Heart left ventricle (tissue), 16 donors: ENCODE results near the gene PRG2. TPM values are rescaled to one million over a fixed set of nuclear protein-coding genes. Genes with fewer than 3 reads are reported as not detected.

Source experiments
- ATAC-seq, 4 donors: fragments of 200-7000 bp; cut with Tn5 transposase; one replicate each; pipeline ENCODE4 v1.9.1; 2020 to 2022; ENCODE audit warnings: moderate library complexity in 4 of 4, mild to moderate bottlenecking in 3 of 4, moderate number of reproducible peaks in 1 of 4
- DNase-seq, 5 donors: peaks; one replicate each; pipeline ENCODE4 v3.0.0-alpha.2; 2020
- H3K27ac ChIP-seq, 12 donors: fragments of 200-600 bp; sonication (generic) in 4 of 12; one replicate each; pipeline versions ENCODE4 v1.5.0 to v1.8.0; 2016 to 2022; ENCODE audit warnings: mild to moderate bottlenecking in 2 of 12
- H3K27me3 ChIP-seq, 9 donors: fragments of 200-600 bp; sonication (generic) in 2 of 9; one replicate each; pipeline versions ENCODE4 v1.5.1 to v1.8.0; 2016 to 2022; ENCODE audit warnings: mild to moderate bottlenecking in 3 of 9
- H3K36me3 ChIP-seq, 9 donors: fragments of 200-600 bp; sonication (generic) in 2 of 9; one replicate each; pipeline versions ENCODE4 v1.5.0 to v1.8.0; 2018 to 2022; ENCODE audit warnings: mild to moderate bottlenecking in 2 of 9
- H3K4me1 ChIP-seq, 12 donors: fragments of 200-600 bp; sonication (generic) in 4 of 12; one replicate each; pipeline versions ENCODE4 v1.5.0 to v1.8.0; 2016 to 2022; ENCODE audit warnings: mild to moderate bottlenecking in 3 of 12
- H3K4me3 ChIP-seq, 12 donors: fragments of 200-600 bp; sonication (generic) in 4 of 12; one replicate each; pipeline versions ENCODE4 v1.5.0 to v1.8.0; 2017 to 2022; ENCODE audit warnings: mild to moderate bottlenecking in 9 of 12, moderate library complexity in 4 of 12
- H3K9me3 ChIP-seq, 12 donors: fragments of 200-600 bp; sonication (generic) in 4 of 12; one replicate each; pipeline versions ENCODE4 v1.5.0 to v1.8.0; 2016 to 2022; ENCODE audit warnings: mild to moderate bottlenecking in 1 of 12
- CTCF ChIP-seq, 12 donors: fragments of 200-600 bp; sonication (generic) in 4 of 12; IDR thresholded peaks; one replicate each; pipeline versions ENCODE4 v1.5.0 to v1.8.0; 2018 to 2022; ENCODE audit warnings: antibody characterized with exemption in 12 of 12, mild to moderate bottlenecking in 5 of 12
- POLR2A ChIP-seq, 2 donors: fragments of 450-650 bp; IDR thresholded peaks; one replicate each; pipeline ENCODE4 v1.6.1; 2017; ENCODE audit warnings: antibody characterized with exemption in 2 of 2, mild to moderate bottlenecking in 2 of 2, moderate library complexity in 2 of 2
- WGBS, 4 donors: extraction: QIAGEN DNeasy Blood & Tissue Kit in 2 of 4; methylation state at CpG; one replicate each; pipeline versions ENCODE4 v1.1.5 to v1.1.7; 2013 to 2018; 5-methylcytosine and 5-hydroxymethylcytosine counted together
- intact Hi-C, 10 donors: fragments of 100-400 bp; cut with DNase I; formaldehyde crosslinking; loops; one replicate each; pipeline versions ENCODE4 v1.11.1 to v1.14.2; 2022
- polyA plus RNA-seq, 2 donors: library from polyadenylated mRNA; stranded (reverse); fragments of 200-250 nt; gene quantifications; one replicate each; pipeline ENCODE4 v1.2.3, GENCODE V29; 2013
- total RNA-seq, 9 donors: library from RNA; depleted of rRNA in 2 of 9; stranded (reverse); fragments of >200 nt in 2 of 9; fragmentation: NEBNext Ultra II Directional in 3 of 9; extraction: Animal tissue kit (Norgen Biotek cat#: 25700) in 3 of 9; gene quantifications; one replicate each; pipeline versions ENCODE4 v1.1.0 to v1.2.4, GENCODE V29; 2016 to 2023
- donor health status: ischemic (EF 13 %, LVEDD 7.1; RV severe dilation, severe dysfunction).
- donor health status: healthy with polysubstance abuse.
- donor health status: DM: no; HTN: yes; CAD: no.
- donor health status: DM: no; HTN: no; CAD: no.
- donor health status: ischemic (EF 25% LVEDD 6.9; RV normal size, moderate dysfunction).
- donor health status: ischemic (EF 25% LVEDD 5.7; RV mildly dilated, moderate dysfunction).
- donor health status: healthy.
- donor health status: DM: yes; HTN: yes; CAD: no.
- donor health status: ischemic (EF 35%, LVEDD 5.7; RV mildly dilated, moderate dysfunction).
- donor health status: nonischemic (EF 11% LVEDD 7.7; RV severe dilation, severe dysfunction).
- donor health status: DM: yes; HTN: yes; CAD: no.
- donor health status: PGD.
- donor health status: ischemic (EF 29% LVEDD 5.4; RV normal size, mild dysfunction).
- donor health status: nonischemic (EF 23%, LVEDD 6.1; RV moderate dilation, normal function).

The PRG2 gene
- total and polyA plus RNA-seq, 11 donors: 0.04 to 0.27 (median 0.20) TPM; not detected in 6

- H3K27ac ChIP-seq: no peak overlapping the region
- H3K27me3 ChIP-seq: no peaks in the 10 kb centered on the region
- no peaks in the 10 kb centered on the region for H3K36me3 ChIP-seq
- TF ChIP-seq CTCF (IDR thresholded peaks at IDR 0.05): no peak
- no peak for TF ChIP-seq POLR2A (IDR thresholded peaks at IDR 0.05)
- intact Hi-C loops: loop anchor here in 3 of 10 donors (5.0 to 10.0 kb wide), 3 partner anchors 54 to 509 kb away; no protein-coding TSS in a partner anchor
- H3K4me1 ChIP-seq: peaks cover 0 to 25% (median 17%) of the 10 kb centered on the region in 12 donors
- 52 to 70% (median 58%) methylated on average over 4 of the region's 4 CpGs for WGBS, 4 donors
- no peak overlapping the region for H3K4me3 ChIP-seq
- ATAC-seq (no peak), DNase-seq (no peak)
- H3K9me3 ChIP-seq: peaks cover 0 to 7% (median 0%) of the 10 kb centered on the region in 12 donors
These were observed 37.0 kb downstream of the PRG2 start for GRCh38 chr11:57353446-57353845.

GRCh38 chr11:57353036-57353435, 37.4 kb downstream of the PRG2 start:
- Histone ChIP-seq H3K4me1 (peaks cover 0 to 21% (median 13%) of the 10 kb centered on the region in 12 donors), H3K9me3 (peaks cover 0 to 7% (median 0%) of the 10 kb centered on the region in 12 donors), H3K27me3 (no peaks in the 10 kb centered on the region), H3K27ac (no peak overlapping the region), H3K36me3 (no peaks in the 10 kb centered on the region), H3K4me3 (no peak overlapping the region)
- WGBS, 4 donors: 53 to 68% (median 57%) methylated on average over 5 of the region's 5 CpGs
- ATAC-seq (no peak), DNase-seq (no peak)
- intact Hi-C loops: loop anchor here in 3 of 10 donors (5.0 to 10.0 kb wide), 3 partner anchors 54 to 508 kb away; no protein-coding TSS in a partner anchor
- no peak for TF ChIP-seq POLR2A (IDR thresholded peaks at IDR 0.05)
- TF ChIP-seq CTCF (IDR thresholded peaks at IDR 0.05): no peak

GRCh38 chr11:57349491-57350274, 40.8 kb downstream of the PRG2 start:
- H3K9me3 ChIP-seq: peaks cover 0 to 7% (median 0%) of the 10 kb centered on the region in 12 donors
- no peaks in the 10 kb centered on the region for H3K36me3 ChIP-seq
- TF ChIP-seq CTCF (IDR thresholded peaks at IDR 0.05) (peak; percentile 88 to 95 (median 92)), POLR2A (IDR thresholded peaks at IDR 0.05) (no peak)
- H3K4me3 ChIP-seq: no peak overlapping the region
- DNase-seq (peak; percentile 65 to 89 (median 72)), ATAC-seq (peak in 3 of 4 donors; percentile 62 to 82 (median 71))
- H3K4me1 ChIP-seq: peaks cover 0 to 14% (median 5%) of the 10 kb centered on the region in 12 donors
- H3K27ac ChIP-seq: peak overlapping the region in 8 of 12 donors; percentile 0 to 71 (median 30)
- intact Hi-C loops: loop anchor here (2.0 to 10.0 kb wide), 17 partner anchors 57 to 1165 kb away; partner anchors contain the start of genes YPEL4 (in 4 of the 10), SLC43A3 (in 2 of the 10) and SLC43A1 (in 1 of the 10)
- no peaks in the 10 kb centered on the region for H3K27me3 ChIP-seq
- WGBS, 4 donors: 15 to 17% (median 16%) methylated on average over 27 to 31 of the region's 31 CpGs
